Erythroblast (primary cell): ENCODE data around the gene MOB2.
A peak's percentile ranks its signal among the peaks of the same experiment; 100 is the strongest.

Experiments used
- DNase-seq, 2 experiments: peaks; one replicate each; lab custom pipeline; 2025; lab: John Stamatoyannopoulos, UW
- GATA1 ChIP-seq: IDR thresholded peaks from 2 replicates; pipeline ENCODE4 v1.6.1; 2011; ENCODE audit warnings: low read depth, mild to moderate bottlenecking, control low read depth, low read length, moderate library complexity
- POLR2A ChIP-seq: IDR thresholded peaks from 2 replicates; pipeline ENCODE4 v1.6.1; 2011; ENCODE audit warnings: mild to moderate bottlenecking, low read length

Gene MOB2

DNA sequence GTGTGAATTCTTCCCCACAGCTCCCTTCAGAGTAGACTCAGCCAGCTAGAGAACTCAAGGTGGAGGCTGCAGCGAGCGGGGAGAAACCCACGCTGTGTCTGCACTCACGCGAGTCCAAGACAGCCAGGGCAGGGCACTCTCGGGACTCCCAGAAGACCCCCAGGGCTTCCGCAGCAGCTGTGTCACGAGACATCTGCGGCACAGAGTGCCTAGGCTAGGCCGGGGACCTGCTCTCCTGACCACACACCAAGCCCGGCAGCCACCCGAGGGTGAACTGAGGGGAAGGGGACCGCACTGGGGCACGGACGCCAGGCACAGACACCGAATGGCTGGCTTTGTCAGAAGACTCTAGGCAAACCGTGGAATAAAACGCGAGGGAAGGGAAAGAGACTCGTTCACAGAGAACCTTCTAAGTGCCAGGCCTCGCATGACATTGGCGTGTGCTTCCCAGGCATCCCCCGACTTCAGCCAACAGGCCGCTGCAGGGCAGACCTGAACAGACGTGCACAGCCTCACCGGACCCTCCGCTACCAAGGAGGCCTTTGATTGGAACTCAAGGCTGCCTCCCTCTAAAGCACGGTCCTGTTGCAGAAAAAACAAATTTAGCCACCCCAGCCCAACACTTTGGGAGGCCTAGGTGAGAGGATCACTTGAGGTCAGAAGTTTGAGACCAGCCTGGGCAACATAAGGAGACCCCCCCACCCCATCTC lies 18.2 kb upstream of the MOB2 start:
- TF ChIP-seq POLR2A (no peak), GATA1 (no peak)
- no peak for DNase-seq

DNA sequence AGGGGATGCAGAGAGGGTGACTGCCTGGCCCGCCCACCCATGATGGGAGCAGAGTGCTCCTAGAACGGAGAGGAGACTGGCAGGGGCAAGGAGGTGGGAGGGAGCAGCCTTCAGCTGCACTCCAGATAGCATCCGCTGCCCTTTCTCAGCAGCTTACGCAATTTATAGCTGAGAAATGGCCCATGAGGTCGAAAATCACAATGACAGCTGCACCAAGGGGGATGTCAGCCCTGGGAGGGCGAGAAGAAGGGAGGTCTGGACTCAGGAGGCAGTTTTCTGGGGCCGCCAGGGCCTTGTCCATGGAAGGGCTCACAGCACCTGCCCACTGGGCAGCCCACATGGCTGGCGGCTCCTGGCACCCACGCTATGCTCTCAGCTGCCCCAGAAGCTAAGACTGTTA lies 17.6 kb upstream of the MOB2 start:
- no peak for DNase-seq
- TF ChIP-seq POLR2A (no peak), GATA1 (no peak)

- no peak for DNase-seq
- TF ChIP-seq GATA1, result no peak
Measured at GRCh38 chr11:1503708-1504104, 17.1 kb upstream of the MOB2 start.

DNA sequence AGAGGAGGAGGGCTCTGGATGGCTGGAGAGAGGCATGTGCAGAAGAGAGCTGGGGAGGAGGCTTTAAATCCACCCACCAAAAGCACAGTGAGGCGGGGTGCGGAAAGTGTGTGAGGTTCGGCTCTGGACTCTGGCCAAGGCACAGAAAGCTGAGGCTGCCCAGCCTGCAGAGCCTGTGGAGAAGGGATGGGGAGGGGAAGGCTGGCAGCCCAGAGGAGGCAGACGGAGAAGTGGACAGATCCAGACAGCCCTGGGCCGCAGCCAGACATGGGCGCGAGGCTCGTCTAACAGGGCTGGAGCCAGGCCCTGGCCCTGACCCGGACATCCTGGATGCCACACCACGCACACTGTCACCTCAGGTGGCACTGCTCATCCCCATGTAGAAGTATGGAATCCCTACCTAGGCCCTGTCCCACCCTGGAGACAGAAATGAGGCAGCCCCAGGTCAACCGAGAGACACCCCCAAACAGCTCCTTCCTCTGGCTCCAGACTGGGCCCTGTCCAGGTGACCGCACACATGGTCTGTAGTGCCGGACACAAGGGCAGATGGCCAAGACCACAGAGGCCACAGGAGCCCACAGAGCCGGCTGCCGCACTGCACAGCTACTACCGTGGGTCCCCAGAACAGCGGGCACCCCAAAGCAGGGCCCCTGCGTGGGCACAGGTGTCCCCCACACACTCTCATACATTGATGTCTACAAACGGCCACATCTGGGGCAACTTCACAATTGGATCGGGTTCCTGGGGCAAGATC lies 16.6 kb upstream of the MOB2 start:
- DNase-seq, result no peak
- TF ChIP-seq GATA1 (no peak), POLR2A (no peak)

- no peak for TF ChIP-seq POLR2A
- no peak for TF ChIP-seq GATA1
Measured at GRCh38 chr11:1502168-1502953, 15.8 kb upstream of the MOB2 start.

DNA sequence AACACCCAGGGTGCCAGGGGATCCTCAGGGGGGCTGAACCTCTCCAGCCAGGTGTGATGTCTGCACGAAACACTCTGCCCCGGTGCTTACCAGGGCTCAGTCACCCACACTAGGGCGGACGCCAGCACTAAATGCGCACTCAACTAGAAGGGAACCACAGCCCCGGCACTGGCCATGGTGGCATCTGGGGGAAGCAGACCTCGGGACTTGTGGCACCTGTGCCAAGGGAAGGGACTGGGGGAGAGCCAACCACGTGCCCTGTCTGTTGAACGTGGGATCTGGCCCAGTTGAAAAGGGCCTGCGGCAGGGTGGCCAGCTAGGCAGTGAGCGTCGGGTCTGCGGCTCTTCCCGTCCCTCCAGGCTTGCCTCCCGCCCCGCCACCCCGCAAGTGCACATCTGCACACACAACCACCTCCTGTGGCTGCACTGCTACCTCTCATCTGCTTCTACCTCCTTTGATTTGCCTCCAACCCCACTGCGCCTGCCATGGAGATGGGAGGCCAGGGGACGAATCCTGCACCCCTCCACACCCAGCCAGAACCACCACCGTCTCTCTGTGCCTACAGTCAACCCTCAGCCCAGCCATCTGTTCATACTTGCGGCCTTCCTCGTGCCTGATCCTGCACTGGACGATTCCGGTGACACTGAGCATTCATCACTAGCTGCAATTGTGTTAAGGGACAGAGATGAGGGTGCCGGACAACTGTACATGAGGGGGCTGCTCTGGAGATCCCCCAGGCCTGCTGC lies 15.0 kb upstream of the MOB2 start:
- no peak for TF ChIP-seq POLR2A
- no peak for TF ChIP-seq GATA1

More at GRCh38 chr11:1502168-1502953, 15.8 kb upstream of the MOB2 start:
- DNase-seq, result no peak

DNA sequence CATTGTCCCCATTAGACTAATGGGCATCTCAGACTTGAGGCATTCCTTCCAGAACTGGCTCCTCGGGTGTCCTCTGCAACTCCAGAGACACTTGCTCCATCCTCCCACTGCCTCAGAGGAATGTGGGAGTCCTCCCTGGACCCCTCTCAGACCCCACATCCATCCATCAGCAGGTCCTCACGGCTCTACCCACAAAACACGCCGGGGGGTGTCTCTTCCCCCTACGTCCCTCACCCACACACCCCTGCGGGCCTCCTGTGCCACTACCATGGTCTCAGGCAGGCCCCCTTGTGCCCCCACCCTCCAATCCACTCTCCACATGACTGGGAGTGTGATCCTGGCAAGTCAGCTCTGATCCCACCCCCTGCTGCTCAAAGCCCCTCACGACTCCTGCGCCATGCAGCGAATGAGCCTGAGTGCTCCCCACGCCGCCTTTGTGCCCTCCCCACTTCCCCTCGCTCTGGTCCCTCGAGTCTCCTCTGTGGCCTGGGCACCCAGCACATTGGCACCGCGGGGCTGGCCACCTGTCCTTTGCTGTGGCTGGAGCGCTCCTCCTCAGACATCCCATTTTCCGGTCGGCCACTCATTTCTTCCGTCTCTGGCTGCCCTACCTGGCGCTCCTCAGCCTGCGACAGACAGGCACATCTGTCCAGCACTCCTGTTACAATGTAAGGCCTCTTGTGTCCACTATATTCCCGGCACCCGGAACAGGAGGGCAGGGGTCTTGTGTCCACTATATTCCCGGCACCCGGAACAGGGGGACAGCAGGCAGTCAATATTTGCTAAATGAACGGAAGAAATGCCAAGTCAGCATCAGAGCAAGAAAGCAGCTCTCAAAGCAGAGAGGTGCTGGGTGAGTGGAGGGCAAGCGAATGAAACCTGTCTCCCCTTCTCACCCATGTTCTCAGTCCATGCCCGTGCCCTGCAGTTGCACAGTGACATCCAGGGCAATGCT lies 14.2 kb upstream of the MOB2 start:
- DNase-seq, result no peak
- TF ChIP-seq POLR2A (no peak), GATA1 (no peak)

More for the DNA sequence above, 15.0 kb upstream of the MOB2 start:
- DNase-seq, result no peak

GRCh38 chr11:1499899-1500298 lies 13.3 kb upstream of the MOB2 start:
- TF ChIP-seq POLR2A (no peak), GATA1 (no peak)
- no peak for DNase-seq

GRCh38 chr11:1499261-1499890 lies 12.8 kb upstream of the MOB2 start:
- TF ChIP-seq POLR2A (no peak), GATA1 (no peak)
- peak; percentile 22 to 36 for DNase-seq

- no peak for DNase-seq
- no peak for TF ChIP-seq POLR2A
- no peak for TF ChIP-seq GATA1
Measured at GRCh38 chr11:1498262-1498661, 11.7 kb upstream of the MOB2 start.

- DNase-seq, result no peak
- no peak for TF ChIP-seq POLR2A
- no peak for TF ChIP-seq GATA1
Measured at GRCh38 chr11:1497600-1497999, 11.0 kb upstream of the MOB2 start.

DNA sequence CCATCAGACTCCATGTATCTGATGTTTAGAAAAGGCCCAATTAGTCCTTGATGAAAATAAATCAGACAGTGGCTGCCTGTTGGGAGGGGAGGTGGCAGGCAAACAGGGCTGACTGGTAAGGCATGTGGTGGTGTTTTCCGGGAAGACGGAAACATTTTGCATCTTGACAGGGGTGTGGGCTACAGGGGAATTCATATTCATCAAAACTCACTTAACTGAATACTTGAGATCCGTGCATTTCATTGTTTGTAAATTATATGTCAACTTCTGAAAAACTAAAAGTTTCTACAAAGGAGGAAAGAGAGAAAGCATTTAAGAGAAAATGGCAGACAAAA lies 10.1 kb upstream of the MOB2 start:
- no peak for DNase-seq
- TF ChIP-seq POLR2A (no peak), GATA1 (no peak)
